Anterior cingulate cortex (tissue), 58 donors: ENCODE measurements around the gene INHA.

Experiments used
- DNase-seq, 58 donors: peaks; one replicate each; lab custom pipeline; 2025; lab: John Stamatoyannopoulos, UW

The INHA gene

GRCh38 chr2:219557320-219557719, 14.8 kb upstream of the INHA start:
- no peak for DNase-seq

DNA sequence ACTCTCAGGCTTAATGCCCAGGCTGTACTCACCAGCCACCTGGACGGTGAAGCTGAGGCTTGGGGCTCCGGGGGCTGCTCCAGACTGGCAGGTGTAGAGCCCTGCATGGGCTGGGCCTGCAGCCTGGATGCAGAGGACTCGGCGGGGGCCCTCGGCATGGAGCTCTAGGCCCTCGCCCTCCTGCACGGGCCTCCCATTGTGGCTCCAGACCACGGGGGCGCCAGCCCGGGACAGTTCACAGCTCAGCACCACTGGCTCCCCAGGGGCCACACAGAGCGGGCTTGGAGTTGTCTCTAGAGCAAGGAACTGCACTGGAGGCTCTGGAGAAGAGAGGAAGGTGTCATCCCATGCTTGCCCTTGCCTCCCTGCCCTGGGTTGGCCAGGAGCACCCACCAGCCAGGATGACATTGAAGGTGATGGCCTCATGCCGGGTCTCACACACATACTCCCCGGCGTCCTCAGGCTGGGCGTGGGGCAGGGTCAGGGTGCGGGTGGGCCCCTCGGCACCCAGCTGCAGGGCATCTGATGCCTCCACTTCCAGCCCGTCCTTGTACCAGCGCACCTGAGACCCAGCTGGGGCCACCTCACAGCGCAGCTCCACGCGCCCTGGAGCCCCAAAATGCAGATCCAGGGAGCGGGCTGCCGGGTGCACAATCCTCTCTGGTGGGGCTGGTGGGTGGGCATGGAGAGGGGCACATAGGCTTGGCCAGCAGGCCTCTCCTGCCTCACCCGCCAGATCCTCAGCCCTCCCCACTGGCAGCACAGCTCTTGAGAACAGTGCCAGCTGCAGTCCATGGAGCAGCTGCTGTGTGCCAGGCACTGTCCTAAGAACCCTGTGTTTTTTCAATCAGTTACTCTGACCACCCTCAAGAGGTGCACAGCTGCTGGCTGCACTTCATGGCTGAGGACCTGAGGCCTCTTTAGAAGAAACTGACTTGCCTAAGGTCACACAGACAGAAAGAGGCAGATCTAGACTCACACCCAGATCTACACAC, 14.0 kb upstream of the INHA start:
- DNase-seq = no peak

DNA sequence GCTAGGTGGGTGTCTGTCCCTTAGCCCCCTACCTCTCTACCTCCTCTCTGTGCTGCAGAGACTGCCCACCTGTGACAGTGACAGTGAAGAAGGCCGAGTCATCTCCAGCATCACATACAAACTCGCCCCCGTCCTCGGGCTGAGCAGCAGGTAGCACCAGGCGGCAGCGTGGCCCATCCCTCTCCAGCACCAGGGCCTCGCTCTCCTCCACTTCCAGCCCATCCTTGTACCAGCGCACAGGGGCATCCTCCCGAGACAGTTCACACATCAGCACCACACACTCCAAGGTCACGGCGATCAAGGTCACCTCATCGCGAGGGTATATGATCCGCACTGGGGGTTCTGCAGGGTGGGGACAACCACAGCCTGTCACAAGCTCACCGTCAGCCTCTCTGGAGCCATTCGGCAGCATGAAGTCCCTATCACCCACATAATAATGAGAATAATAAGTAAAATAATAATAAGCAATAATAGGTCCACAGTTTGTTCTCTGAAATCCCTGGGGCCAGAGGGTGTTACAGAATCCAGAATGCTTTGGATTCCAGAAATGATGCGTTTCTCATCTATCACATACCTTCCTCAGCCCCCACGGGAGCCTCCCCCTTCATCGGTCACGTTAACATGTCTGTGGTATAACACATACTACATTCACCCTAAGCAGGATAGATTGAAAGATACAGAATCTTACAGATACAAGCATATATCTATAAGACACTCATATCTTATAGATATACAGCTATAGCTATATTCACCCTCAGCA, 12.8 kb upstream of the INHA start:
- DNase-seq = no peak

DNA sequence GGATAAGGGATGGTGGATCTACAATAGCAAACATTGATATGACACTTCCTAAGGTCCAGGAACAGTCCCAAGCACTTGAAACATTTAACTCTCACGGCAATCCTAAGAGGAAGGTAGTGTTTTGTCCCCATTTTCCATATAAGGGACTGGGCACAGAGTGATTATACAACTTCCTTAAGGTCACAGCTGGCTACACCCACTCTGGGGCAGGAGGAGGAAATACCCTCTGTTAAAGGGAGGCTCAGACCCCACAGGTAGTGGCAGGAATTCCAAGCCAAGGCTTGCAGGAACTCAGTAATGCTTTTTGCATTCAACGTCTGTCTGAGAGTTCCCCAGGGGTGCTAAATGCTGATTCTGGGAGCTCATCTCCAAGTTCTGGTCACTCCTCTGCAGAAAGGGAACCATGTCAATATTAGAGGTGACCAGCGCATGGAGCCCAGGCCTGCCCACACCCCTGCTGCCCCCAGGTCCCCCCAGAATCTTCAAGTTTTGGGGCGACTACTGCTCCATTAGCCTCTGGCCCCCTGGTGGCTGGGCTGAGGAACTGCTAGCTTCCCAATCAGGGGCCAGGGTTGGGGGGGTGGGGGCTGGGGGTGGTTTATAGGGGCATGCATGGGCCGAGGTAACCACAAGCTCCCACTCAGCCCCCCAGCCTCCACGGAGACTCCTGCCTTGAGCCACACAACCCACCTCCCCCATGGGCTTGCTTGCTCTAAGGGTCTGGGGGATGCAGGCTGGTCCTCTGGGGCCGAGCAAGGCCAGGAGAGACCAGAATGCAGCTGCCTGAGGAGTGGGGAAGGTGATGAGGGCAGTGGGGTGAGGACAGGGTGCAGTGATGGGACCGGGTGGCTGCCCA, 11.8 kb upstream of the INHA start:
- DNase-seq = no peak

DNA sequence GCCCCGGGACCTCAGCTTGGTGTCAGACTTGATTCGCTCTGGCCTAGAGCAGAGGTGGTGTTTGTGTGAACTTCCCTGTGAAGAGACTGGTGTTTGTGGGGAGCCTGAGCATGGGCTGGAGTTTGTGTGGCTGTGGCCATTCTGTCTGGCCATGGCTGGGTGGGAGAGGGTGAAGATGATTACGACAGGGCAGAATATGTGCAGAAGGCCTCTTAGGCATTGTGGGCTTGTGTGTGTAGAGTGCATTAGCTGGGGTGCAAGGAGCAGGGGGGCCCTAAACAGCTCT, 11.3 kb upstream of the INHA start:
- DNase-seq = no peak

GRCh38 chr2:219561179-219562048, 10.7 kb upstream of the INHA start:
- DNase-seq = no peak

DNA sequence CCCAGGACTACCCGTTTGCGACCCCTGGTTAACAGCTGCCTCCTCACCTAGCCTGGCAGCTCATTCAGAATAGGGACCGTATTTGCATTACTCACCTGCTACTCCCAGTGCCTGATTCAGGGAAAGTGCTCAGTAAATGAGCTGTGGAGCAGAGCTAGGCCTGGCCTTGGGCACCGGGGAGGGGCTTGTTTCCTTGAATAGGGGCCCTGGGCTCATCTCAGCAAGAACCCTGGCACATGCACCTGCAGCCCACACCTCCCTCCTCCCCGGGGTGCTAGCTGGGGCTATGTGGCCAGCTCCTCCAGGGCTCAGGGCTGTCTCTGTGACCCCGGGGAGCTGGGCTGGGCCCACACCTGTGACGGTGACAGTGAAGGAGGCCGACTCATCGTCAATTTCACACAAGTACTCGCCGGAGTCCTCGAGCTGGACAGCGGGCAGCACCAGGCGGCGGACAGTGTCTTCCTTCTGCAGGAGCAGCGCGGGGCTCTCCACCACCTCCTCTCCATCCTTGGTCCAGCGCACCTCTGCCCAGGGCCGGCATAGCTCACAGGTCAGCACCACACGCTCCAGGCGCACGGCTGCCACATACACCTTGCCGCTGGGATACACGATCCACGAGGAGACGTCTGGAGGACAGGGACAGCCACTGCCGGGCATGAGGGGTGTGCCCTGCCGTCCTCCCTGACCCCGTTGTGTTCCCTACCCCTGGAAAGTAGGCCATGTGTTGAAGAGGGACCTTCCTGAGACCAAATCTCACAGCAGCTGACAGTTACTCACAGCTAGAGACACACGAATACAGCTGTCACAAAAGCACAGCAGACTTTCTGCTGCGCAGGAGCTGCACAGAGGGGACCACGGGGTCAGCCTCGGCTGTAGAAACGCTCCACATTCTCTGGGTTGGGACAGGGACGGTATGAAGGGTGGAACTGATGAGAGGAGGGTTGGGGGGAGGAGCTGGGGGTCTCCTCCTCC, 9.8 kb upstream of the INHA start:
- DNase-seq = no peak

GRCh38 chr2:219563271-219563928, 8.7 kb upstream of the INHA start:
- no peak for DNase-seq

- DNase-seq = no peak
Observed at GRCh38 chr2:219565130-219566080, 6.7 kb upstream of the INHA start.

GRCh38 chr2:219566640-219567039, 5.5 kb upstream of the INHA start:
- no peak for DNase-seq

DNA sequence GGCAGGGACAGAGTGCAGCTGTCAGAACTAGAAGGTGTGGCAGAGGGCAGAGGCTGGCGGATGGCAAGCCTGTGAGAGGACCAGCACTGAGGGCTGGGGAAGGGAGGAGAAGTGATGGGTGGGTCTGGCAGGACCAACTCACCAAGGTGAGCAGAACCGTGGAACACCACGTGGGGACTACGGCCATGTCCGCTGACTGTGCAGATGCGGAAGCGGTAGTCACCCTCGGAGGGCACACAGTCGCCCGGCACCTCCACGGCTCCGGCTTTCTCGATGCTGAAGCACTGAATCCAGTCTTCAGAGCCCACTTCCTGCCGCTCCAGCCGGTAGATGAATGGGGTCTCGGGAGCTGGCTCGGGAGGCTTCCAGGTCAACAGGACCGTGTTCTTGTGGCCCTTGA, 5.0 kb upstream of the INHA start:
- no peak for DNase-seq

GRCh38 chr2:219567791-219568361, 4.2 kb upstream of the INHA start:
- DNase-seq = no peak

DNA sequence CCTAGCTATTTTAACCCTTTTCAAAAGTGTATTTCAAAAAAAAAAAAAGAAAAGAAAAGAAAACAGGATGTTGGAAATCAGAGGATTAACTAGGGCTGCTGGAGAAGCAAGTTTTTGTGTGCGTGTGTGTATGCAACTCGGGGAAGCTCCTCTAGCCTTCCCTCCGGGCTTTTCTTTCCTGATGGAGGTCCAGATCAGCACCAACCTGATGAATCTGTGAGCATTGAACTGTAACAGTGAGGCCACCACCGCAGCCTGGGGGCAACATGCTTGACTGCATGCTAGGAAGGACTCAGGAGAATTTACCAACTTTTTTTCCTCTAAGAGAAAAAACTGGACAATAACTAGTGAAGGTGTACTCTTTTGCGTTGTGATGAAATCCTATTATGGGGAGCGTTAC, 3.1 kb upstream of the INHA start:
- no peak for DNase-seq

GRCh38 chr2:219569635-219570034, 2.5 kb upstream of the INHA start:
- no peak for DNase-seq

DNA sequence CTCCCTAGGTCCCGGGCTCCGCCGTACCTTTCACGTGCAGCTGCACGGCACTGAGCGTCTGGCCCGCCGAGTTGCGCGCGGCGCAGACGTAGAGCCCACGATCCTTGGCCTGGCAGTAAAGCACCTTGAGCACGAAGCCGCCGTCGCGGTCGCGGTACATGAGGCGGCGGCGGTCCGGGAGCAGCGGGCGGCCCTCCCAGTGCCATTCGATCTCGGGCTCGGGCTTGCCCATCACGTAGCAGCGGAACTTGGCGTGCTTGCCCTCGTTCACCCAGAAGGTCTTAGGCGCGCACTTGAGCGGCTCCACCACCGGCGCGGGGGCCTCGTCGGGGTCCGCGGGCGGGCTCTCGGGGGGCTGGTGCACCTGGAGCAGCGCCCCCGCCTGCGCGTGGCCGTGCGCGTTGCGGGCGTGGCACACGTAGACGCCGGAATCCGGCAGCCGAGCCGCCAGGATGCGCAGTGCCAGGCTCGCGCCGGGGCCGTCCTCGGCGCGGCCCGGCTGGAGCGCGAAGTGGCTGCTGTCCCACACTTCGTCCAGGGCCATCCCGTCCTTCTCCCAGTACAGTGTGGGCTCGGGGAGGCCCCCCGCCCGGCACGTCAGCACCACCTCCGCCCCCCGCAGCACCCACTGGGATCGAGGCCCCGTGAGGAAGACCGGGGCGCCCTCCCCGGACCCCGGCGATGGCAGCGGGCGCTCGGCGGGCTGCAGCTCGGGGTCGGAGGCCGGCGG, 1.8 kb upstream of the INHA start:
- DNase-seq = peak in 11 of 58 donors; percentile 6 to 49 (median 27)

- no peak for DNase-seq
Observed at GRCh38 chr2:219570924-219571310, 1.2 kb upstream of the INHA start.
